GM18861 (cell line): ENCODE results near the gene PPP1R13L.

Source experiments
- ATAC-seq: cut with Tn5 transposase; IDR thresholded peaks from one replicate; pipeline ENCODE4 v1.9.1; 2021; ENCODE audit not compliant: unreplicated experiment

Gene PPP1R13L, protein sequence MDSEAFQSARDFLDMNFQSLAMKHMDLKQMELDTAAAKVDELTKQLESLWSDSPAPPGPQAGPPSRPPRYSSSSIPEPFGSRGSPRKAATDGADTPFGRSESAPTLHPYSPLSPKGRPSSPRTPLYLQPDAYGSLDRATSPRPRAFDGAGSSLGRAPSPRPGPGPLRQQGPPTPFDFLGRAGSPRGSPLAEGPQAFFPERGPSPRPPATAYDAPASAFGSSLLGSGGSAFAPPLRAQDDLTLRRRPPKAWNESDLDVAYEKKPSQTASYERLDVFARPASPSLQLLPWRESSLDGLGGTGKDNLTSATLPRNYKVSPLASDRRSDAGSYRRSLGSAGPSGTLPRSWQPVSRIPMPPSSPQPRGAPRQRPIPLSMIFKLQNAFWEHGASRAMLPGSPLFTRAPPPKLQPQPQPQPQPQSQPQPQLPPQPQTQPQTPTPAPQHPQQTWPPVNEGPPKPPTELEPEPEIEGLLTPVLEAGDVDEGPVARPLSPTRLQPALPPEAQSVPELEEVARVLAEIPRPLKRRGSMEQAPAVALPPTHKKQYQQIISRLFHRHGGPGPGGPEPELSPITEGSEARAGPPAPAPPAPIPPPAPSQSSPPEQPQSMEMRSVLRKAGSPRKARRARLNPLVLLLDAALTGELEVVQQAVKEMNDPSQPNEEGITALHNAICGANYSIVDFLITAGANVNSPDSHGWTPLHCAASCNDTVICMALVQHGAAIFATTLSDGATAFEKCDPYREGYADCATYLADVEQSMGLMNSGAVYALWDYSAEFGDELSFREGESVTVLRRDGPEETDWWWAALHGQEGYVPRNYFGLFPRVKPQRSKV

DNA sequence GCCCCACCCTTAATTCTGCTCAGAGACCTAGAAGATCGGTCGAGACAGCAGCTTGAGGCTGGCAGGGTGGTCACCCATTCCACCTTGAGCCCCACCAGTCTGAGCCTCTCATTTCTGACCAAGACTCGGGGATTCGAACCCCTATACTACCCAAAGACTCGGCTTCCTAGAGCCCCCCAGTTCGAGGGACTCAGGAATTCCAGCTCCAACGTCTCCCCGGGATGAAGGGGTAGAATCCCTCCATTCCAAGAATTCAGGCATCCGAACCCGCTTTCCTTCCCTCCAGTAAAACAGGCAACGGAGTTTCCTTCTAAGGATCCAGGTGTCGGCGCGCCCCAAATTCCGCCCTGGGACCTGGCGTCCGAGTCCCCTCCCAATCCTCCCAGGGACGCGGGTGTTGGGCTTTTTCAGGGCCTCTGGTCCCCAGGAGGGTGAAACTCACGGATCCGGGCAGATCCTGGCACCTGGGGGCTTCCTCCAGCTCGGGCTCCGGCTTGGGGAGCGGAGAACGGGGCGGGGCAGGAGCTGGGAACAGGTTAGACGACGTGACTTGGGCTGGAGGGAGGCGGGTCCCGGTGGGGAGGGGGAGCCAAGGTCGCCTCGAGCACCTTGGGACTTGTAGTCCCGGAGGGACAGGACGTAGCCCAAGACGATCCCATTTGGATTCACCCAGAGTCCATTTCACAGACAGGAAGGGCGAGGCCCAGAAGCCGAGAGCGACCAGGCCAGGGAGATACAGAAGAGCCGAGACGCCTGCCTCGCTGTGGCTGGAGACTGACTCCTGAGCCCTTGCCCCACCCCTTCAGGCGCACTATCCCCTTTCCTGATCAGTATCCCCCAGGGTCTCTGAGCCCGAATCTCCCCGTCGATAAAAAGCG is at the start of gene PPP1R13L:
Gene PPP1R13L, minus strand, starts transcription at position 513 of the 878 bp plus-strand sequence. CDS start 6,751 bp downstream, outside the sequence.
- ATAC-seq, result peak; percentile 11

DNA sequence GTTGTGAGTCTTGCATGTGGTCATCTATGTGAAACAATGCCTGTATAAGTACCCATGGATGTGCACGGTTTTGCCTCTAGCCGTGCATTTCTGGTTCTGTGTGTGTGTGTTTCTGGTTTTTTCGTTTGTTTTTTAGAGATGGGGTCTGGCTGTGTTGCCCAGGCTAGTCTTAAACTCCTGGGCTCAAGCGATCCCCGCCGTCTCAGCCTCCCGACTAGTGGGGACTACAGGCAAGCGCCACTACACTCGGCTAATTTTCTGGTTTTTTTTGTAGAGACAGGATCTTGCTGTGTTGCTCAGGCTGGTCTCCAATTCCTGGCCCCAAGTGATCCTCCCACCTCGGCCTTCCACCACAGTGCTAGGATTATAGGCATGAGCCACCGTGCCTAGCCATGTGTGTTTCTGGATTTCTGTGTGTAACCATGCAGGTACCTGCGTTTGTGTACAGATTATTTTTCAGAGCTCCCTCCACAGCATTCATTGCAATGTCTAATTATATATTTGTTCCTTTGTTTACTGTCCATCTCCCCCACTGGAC is 47.0 kb upstream of the PPP1R13L start:
- ATAC-seq, result no peak

DNA sequence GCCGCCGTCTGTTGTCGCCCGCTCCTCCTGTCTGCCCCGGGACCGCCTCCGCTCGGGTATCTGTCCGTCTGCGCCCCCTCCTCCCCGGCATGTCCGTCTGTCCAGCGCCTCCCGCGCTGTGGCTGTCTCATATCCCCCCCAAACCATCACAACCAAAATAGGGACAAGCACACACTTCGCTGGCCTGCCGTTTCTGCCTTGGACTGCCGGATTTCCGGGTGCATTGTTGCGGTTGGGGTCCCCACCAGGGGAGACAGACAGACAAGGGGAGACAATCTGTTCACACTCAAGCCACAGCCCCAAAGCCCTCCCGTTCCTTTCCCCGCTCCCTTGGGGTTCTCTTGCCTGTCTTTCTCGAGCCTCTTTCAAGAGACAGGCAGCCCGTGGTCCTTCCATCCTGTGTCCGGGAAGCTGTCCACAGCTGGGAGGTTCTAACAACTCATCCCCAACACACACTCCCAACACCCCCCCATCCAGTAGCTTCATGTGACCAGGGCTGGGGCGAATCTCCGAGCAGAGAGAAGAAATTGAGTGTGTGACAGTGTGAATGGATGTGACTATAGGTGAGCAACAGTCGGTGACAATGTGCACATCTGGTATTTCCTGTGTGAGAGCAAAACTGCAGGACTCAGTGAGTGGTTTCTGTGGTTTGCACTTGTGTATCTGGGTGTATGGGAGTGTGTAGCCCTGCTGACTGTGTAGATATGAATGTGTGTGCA is 46.4 kb upstream of the PPP1R13L start:
- ATAC-seq, result peak; percentile 6

DNA sequence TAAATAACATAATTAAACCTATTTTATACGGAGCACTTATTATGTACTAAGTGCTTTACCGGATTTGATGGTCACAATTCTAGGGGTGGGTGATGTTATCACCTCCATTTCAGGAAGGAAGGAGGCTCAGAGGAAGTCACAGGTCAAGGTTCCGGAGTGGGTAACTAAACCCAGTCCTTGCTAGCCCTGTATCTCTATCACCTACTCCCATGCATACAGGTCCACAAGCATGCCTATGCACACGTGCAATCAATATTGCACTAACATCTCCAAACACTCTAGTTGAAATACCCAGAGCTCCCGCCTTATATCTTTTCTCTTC is 45.1 kb upstream of the PPP1R13L start:
- no peak for ATAC-seq

DNA sequence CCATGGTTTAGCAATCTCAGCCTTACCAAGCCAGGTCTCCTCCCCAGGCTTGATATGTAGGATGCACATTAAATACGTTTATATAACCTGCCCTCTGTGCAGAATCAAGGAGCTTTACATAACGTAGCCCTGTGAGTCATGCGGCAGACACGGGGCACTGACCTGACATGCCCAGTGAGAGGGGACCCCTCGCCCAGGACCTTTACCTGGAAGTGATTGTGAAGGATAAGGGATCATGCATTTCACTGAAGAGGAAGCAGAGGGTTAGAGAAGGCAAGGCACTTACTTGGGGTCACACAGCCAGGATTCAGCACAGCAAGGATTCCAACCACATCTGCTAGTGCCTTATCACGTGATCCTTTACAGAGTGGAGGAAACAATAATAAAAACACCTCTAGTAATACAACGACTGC is 44.0 kb upstream of the PPP1R13L start:
- ATAC-seq, result no peak

DNA sequence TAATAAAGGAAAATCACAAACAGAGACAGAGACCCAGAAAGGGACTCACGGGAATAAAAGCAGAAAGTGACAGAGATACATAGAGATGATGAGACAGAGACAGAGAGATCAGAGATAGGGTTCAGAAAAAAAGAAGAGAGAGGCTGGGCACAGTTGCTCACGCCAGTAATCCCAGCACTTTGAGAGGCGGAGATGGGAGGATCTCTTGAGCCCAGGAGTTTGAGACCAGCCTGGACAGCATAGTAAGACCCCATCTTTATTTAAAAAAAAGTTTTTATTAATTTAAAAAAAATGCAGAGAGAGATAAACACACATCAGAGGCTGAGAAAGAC is 43.5 kb upstream of the PPP1R13L start:
- no peak for ATAC-seq

DNA sequence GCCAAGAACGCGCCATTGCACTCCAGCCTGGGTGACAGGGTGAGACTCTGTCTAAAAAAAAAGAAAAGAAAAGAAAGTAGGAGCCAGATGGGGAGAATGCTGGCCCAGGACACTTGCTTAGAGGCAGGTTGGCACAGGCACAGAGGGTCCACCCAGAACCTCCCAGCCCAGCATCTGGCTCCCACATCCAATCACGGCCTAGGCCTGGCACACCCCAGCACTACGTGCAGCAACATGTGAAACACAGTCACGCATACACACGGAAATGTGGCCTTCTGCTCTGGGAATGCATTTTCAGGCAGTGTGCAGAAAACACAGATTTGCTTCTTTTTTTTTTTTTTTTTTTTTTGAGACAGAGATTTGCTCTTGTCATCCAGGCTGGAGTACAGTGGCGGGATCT is 42.1 kb upstream of the PPP1R13L start:
- ATAC-seq, result no peak

DNA sequence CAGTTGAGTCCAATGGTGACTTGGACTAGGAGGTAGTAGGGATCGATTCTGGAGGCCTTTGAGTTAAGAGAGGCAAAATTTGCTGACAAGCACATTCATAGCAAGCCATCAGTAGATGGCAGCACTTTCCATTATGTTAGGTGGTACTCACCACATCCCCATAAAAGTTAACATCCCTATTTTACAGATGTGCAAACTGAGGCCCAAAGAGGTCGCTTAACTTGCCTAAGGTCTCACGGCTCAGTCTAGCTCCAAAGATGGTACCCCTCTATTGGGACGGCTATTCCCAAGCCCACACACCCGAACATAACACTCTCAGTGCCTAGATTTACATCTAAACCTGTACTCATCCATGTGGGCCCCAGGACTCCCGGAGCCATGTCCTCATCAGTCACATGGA is 41.4 kb upstream of the PPP1R13L start:
- ATAC-seq, result no peak

DNA sequence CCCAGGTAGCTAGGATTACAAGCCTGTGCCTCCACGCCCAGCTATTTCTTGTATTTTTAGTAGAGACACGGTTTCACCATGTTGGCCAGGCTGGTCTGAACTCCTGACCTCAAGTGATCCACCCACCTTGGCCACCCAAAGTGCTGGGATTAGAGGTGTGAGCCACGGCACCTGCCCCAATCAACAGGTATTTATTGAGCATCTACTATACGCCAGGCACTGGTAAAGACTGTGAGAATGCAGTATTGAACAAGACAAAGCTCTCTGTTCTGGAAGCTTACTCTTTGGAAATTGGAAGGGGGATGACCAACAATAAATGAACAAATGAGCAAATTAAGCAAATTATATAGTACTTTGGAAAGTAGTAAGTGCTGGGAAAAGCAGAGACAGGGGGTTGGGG is 40.3 kb upstream of the PPP1R13L start:
- ATAC-seq, result no peak

DNA sequence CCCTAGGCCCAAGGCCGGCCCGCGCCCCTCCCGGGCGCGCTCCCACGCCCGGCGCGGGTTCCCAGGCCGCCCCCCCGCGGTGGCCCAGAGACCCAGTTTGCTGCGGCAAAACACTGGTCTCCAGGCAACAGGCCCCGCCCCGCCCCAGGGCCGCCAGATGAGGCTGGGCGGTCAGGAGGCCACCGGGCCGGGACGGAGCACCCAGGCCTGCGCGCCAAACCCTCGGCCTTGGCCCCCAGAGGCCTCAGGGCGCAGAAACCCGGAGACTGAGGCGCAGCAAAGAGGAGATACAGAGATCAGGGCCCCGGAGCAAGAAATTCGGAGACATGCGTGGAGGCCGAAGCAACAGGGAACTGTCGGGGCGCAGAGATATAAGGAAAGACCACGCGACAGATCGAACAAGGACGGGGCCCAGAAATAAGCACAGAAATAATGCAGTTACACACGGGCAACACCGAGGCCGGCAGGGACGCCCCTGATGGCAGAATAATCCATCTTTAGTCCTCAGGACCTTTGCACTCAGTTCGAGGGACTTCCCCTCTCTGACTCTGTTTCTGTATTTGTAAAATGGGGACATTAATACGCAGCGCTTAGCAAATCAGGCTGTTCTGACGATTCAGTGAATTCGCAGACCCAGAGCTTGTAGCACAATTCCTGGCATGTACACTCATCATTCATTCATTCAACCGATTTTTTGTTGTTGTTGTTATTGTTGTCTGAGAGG is 39.6 kb upstream of the PPP1R13L start:
- ATAC-seq, result peak; percentile 43

DNA sequence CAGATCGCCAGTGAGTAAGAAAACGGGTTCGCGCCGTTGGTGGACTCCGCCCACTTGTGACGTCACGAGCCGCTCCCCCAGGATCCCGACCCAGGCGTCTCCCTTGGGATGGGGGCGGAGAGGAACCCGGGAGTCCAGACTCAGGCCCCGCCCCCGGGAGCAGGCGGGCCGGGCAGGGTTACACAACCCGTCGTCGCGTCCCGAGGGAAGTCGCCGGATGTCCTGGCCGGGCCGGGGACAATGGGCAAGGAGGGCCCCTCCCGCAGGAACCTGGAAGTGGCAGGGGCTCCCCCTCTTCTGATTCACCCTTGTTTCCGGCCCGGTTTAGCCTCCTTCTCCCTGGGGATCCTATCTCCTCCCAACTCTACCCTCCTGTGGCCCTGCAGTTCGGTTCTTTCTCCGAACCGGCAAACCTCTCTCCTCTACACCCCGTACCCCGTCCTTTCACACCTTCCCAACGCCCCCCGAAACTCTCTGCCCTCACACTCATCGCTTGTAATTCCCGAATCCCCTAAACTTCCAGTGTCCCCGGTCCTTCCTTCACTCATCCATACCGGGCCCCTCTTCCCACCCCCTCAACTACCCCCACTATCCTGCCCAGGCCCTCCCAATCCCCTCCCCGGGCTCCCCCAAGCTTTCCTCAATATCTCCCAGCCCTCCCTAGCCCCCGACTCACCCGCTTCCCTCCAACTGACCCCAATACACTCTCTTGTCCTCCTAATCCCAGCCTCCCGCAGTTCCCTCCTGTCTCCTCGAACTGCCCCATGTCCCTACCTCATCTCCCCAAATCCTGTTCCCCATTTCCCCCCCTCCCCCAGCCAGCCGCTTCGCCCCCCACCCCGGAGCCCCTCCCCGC is 38.8 kb upstream of the PPP1R13L start:
- ATAC-seq, result no peak

DNA sequence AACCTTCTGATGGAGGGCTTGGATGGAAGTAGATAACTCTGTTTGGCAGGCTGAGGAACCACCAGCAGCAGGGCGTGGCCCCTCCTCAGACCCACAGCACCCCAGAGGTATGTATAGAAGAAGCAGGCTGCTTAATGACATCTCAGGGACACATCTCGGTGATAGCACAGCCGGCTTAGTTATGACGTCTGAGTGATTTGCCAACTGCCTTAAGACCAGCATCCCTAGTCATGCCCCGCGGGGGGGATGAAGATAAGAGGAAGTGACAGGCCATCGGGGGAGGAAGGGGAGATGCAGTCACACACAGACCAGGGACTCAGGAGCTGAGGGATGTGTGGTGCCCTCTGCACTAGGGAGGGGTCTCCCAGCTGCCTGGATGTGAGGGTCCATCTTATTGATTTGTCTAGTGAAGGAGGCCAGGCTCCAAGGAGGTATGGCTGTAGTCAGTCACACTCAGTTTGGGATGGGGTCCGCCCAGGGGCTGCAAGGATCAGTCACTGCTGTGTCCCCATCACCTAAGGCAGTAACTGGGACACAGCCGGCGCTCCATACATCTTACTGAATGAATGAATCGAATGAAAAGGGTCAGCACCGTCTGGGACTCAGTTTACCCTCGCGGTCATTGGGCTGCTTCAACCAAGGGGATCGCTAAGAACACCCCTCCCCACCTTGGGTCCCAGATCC is 38.1 kb upstream of the PPP1R13L start:
- no peak for ATAC-seq

DNA sequence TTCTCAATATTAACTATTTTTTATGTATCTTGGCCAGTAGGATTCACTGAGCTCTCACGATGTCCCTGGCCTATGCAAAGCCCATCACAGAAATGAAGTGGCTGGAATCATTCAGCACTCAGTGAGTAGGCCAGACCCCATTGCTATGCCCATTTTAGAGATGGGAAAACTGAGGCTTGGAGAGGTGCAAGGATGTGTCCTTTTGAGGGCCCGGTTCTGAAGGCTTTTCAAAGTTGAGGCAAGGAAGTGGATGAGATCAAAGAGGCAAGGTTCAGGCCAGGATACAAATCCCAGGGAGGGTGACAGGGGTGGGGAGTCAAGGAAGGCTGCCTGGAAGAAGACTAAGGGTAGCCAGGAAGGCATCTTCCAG is 37.5 kb upstream of the PPP1R13L start:
- ATAC-seq, result no peak

DNA sequence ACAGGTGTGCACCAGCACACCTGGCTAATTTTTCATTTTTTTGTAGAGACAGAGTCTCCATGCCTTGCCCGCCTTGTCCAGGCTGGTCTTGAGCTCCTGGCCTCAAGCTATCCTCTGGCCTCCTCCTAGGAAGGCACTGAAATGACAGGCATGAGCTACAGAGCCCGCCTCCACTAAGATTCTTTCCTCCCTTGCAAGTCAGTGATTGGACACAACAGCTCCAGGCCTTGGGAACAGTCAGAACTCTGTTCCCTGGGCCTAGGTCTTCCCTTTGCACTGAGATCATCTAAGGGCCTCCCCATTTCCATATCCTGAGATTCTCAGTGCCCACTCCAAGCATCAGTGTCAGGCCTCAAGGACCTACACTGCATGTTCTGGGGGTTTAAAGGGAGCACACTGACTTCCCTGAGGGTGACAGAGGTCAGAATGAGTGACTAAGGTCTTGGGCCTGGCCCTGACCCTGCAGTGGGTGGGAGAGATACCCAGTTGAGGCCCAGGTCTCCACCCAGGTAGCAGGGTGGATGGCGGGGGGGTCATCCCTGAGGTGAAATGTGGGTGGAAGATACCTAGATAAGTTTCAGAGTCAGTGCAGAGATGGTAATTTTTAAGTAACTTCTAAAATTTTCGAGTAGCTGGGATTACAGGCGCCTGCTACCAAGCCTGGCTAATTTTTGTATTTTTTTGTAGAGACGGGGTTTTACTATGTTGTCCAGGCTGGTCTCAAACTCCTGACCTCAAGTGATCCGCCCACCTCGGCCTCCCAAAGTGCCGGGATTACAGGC is 36.2 kb upstream of the PPP1R13L start:
- no peak for ATAC-seq

DNA sequence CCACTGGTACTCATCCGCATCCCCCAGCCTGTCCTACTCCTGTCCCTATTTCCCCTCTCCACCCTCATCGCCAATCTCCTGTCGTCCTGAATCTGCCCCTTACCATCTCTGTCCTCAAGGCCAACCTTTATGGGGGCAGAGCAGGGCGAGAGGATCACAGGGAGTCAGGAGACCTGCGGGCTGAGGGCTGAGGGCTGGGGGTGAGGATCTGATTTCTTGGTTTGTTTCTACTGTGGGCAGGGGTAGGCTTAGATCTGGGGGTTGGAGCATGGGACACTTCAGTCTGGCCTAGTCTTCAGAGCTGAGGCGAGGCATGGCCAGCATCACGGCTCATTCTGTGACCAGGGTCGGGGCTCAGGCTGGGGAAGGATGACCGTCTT is 35.4 kb upstream of the PPP1R13L start:
- no peak for ATAC-seq

DNA sequence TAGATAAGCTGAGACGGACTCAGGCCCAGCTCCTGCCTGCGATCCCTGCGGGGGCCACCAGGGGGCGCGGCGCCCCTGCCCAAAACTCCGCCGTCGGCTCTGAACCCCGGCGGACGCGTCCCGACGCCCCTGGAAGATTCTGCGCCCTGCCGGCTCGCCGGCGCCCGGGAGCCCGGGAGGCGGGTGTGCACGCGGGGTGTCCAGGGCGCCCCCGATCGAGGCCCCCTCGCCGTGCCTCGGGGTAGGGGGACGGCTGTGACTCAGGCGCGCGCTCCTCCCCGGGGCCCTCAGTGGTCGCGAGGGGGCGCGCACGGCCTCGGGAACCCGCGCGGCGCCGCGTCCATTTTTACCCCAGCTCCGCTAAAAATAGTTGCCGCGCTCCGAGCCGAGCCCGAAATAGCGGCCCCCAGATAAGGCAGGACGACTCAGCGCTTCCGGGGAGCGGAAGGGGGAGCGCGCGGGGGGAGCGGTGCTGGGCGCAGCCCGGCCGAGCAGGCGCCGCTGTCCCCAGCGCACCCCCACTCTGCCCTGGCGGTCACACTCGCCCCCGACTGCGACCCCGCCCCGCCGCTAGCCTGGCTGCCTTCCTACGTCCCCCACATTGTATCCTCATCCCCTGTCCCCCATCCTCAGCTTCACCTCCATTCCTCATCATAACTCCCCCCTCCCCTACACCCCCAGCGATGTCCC is 34.8 kb upstream of the PPP1R13L start:
- peak; percentile 46 for ATAC-seq

DNA sequence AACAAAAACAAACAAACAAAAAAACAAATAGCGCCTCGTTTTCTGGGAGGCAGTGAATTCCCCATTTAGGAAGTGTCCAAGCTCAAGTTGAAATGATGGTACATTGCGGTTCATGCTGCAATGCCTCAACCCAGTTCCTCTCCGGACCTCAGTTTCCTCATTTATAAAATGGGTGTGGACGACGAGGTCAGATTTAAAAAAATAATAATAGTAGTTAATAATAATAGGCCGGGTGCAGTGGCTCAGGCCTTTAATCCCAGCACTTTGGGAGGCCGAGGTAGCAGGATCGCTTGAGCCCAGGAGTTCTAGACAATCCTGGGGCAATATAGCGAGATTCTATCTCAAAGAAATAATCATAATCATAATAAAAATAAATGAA is 34.3 kb upstream of the PPP1R13L start:
- ATAC-seq, result no peak
